DMS114 treated with DMSO at 0.1 percent for 48 hours (cell line): ENCODE results near the gene MBD4.
"Not testable (repeated sequence)": the region's sequence is repeated elsewhere in the genome, so short reads cannot be mapped to it uniquely, and the experiment has no call there.

Experiments
- DNase-seq: peaks from one replicate; lab custom pipeline; 2025; ENCODE audit not compliant: unreplicated experiment; lab: John Stamatoyannopoulos, UW

The MBD4 gene

GRCh38 chr3:129439817-129440617, at the start of gene MBD4, which contains the start of gene IFT122:
Gene MBD4 (minus strand): TSS chr3:129439948. CDS start chr3:129439833, 115 bp downstream.
Gene IFT122 (plus strand): TSS chr3:129440224. CDS start chr3:129440331, 107 bp downstream.
- peak; percentile 96 for DNase-seq

GRCh38 chr3:129489258-129489657, 49.5 kb upstream of the MBD4 start:
- not testable (repeated sequence) for DNase-seq

- not testable (repeated sequence) for DNase-seq
Observed at GRCh38 chr3:129487868-129488335, 48.2 kb upstream of the MBD4 start.

DNA sequence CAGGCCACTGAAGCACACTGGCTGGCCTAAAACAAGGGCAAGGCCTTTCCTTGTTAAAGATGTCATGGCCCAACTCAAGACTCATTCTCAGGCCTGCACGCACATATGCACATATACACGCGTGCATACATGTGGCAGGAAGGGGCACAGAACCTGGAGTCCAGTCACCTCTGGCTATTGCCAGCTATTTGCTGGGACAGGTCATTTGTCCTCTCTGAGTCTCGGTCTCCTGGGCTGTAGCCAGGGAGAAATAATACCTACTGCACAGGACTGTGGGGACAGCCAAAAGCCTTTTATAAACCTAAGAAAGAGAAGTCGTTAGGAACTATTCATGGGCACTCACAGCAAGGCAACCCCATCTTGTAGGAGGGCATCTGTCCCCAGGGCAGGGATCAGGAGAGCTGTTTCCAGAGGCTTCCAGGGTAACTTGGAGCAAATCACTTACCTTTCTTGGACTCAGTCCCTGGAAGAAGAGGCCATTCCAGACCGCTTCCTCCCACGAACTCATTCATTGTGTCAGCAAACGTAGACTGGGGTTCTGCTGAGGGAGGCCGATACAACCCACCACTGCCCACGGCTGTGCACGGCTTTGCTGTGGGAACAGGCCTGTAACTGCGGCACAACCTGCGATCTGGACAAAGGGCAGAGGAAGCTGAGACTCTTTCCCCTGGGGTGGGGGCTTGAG, 47.6 kb upstream of the MBD4 start:
- no peak for DNase-seq

- no peak for DNase-seq
Observed at GRCh38 chr3:129486664-129487035, 46.9 kb upstream of the MBD4 start.

GRCh38 chr3:129485721-129486663, 46.2 kb upstream of the MBD4 start:
- DNase-seq, result no peak

- not testable (repeated sequence) for DNase-seq
Observed at GRCh38 chr3:129485146-129485545, 45.4 kb upstream of the MBD4 start.

GRCh38 chr3:129483870-129484269, 44.1 kb upstream of the MBD4 start:
- no peak for DNase-seq

DNA sequence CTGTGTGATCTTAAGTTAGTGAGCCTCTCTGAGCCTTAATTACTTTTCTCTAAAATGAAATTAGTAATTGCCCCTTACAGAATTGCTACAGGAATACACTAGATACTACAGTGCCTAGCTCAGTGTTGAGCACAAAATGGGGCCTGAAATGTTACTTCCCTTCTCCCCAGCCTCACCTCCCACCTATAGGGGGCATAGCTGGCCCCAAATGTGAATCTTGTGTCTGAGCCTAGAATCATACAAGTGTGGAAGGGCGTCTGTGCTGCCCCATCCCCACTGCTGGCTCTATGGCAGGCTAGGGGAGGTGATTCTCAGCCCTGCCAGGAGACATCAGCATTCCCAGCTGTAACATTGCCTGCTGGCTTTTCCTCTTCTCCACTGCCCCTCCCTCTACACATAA, 43.0 kb upstream of the MBD4 start:
- DNase-seq, result no peak

DNA sequence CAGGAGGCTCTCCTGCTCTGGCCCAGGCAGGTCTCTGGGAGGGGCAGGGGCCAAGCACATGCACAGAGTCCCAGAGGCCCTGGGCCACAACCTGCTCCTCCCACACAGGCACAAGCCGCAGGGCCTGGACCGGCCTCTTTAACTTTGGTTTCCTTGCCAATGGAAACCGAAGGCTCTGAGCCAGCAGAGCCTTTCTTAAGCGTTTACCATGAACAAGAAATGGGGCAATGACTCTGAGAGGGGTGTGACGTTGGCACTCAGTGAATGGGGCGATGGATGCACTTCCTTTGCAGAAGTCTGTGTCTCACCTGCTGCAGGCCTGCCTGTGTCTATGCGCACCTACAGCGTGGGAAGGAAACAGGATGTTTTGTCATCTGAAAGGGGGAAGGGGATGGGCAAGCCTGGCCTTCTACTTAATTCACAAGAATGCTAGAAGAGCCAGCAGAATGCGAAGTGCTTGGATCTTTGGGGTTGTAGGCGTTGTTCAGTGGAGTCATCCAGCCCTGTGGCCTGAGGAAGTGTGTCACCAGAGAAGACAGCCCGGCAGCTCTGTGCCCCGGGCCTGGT, 42.1 kb upstream of the MBD4 start:
- DNase-seq, result no peak

- DNase-seq, result not testable (repeated sequence)
Observed at GRCh38 chr3:129481225-129481765, 41.5 kb upstream of the MBD4 start.

DNA sequence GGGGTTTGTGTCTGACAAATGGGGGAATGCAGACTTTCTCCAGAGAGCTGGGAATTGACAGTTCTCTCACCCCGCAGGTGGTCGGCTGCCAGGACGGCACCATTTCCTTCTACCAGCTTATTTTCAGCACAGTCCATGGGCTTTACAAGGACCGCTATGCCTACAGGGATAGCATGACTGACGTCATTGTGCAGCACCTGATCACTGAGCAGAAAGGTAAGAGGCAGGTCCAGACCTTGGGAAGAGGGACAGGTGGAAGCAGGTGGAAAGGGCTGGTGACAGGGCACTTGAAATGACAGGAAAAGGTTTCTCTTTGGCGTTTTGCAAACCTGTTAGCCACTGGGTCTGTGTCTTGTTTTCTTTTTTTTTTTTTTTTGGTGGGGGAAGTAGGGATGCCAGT, 36.8 kb upstream of the MBD4 start:
- DNase-seq, result no peak

DNA sequence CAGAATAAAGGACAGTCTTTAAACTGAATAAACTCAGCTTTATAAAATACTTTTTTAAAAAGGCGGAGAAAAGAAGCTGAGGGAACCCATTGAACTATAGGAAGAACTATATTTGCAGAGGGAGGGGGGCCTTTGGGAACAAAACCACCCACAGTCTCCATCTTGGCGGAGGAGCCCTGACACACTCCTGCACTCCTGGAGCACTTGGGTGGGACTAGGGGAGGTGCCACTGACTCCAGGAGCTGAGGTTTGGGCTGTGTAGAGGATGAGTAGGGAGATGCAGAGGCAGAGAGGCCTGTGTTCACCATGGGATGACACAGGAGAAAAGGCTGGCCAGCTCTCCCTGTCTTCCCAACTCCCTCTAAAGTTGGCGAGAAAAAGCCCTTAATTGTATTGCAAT, 36.1 kb upstream of the MBD4 start:
- DNase-seq, result no peak

DNA sequence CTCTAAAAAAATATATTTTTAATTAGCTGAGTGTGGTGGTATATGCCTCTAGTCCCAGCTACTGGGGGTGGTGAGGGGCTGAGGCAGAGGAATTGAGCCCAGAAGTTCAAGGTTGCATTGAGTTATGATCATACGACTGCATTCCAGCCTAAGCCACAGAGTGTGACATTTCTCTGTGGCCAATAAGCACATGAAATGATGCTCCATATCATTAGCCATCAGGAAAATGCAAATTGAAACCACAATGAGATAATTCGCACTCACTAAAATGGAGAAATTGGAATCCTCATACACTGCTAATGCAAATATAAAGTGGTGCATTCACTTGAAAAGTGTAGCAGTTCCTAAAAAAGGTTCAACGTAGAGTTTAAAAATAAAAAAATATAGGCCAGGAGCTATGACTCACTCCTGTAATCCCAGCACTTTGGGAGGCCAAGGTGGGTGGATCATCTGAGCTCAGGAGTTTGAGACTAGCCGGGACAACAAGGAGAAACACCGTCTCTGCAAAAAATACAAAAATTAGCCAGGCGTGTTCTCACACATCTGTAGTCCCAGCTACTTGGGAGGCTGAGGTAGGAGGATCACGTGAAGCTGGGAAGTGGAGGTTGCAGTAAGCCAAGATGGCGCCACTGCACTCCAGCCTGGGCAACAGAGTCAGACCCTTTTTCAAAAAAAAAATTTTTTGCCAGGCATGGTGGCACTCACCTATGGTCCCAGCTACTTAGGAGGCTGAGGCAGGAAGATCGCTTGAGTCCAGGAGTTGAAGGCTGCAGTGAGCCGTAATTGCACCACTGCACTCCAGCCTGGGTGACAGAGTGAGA, 35.4 kb upstream of the MBD4 start:
- DNase-seq, result no peak

GRCh38 chr3:129473769-129474152, 34.0 kb upstream of the MBD4 start:
- no peak for DNase-seq

- no peak for DNase-seq
Observed at GRCh38 chr3:129473067-129473768, 33.5 kb upstream of the MBD4 start.

GRCh38 chr3:129470861-129471260, 31.1 kb upstream of the MBD4 start:
- no peak for DNase-seq

- no peak for DNase-seq
Observed at GRCh38 chr3:129469026-129469425, 29.3 kb upstream of the MBD4 start.

DNA sequence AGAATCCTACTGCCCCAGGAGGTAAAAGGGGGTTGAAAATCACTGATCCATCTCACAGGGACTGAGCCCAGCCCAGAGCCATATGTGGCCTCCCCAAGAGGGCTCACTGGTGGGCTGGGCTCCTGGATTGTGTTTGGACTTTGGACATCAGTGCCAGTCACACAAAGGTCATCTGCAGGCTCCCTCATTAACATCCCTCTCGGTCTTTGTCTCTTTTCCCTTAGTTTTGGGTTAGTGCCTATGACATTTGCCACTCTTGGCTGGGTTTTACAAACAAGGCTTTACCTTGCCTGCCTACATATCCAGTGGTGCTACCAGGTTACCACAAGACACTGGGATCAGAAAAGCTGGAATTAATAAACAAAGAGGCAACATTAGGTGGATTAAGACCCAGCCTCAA, 28.2 kb upstream of the MBD4 start:
- no peak for DNase-seq
